Measurements from ENCODE around the gene DAPP1.

The DAPP1 gene

DNA sequence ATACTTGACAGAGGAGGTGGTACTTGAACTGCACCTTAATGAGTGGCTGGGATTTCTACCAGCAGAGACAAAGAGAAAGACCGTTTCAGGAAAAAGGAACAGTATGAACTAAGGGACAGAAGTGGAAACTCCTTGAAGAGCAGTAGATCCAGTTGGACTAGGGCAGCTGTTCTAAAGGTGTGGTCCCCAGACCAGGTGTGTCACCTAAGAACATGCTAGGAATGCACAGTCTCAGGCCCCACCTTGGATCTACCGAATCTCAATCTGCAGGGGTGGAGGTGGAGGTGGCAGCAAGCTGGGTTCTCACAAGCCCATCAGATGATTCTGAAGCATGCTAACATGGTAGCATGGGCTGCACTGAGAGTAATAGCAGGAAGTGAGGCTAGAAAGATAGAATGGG, 22.3 kb downstream of the DAPP1 start:
- no peaks in the 10 kb centered on the region for H3K27me3 ChIP-seq (ENCODE audit: insufficient read depth, low read length)
- H2AFZ ChIP-seq (ENCODE audit: low read length, unreplicated experiment), result no peak overlapping the region
- no peaks in the 10 kb centered on the region for H3K79me2 ChIP-seq (ENCODE audit: control insufficient read depth, insufficient read depth, low read length, unreplicated experiment)
- no peaks in the 10 kb centered on the region for H3K4me1 ChIP-seq (ENCODE audit: control insufficient read depth, insufficient read depth, low read length, unreplicated experiment)
- H3K27ac ChIP-seq (ENCODE audit: low read depth, low read length), result no peak overlapping the region
- H3K4me3 ChIP-seq (ENCODE audit: low read depth, low read length), result no peak overlapping the region
- no peaks in the 10 kb centered on the region for H3K36me3 ChIP-seq (ENCODE audit: insufficient read depth, low read length)

DNA sequence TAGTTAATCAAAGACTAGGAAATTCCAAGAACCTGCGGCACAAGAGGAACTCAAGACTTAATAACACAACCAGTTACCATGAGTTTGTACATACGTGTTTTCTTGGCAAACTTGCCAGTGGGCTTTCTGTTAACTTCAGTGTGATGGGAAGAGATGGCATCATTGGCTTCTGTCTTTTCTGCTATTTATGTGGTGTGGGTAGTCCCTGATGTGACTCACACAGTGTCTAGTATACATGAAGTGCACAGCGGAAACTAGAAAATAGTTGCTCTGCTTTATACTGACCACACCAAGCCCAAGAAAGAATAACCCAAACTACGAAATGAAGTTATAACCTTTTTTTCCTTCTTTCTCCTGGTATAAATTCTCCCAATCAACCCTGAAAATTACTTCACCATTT, 24.5 kb downstream of the DAPP1 start:
- Histone ChIP-seq H3K27me3 (ENCODE audit: insufficient read depth, low read length) (no peaks in the 10 kb centered on the region), H3K4me1 (ENCODE audit: control insufficient read depth, insufficient read depth, low read length, unreplicated experiment) (no peaks in the 10 kb centered on the region), H2AFZ (ENCODE audit: low read length, unreplicated experiment) (no peak overlapping the region), H3K27ac (ENCODE audit: low read depth, low read length) (no peak overlapping the region), H3K36me3 (ENCODE audit: insufficient read depth, low read length) (no peaks in the 10 kb centered on the region), H3K4me3 (ENCODE audit: low read depth, low read length) (no peak overlapping the region), H3K79me2 (ENCODE audit: control insufficient read depth, insufficient read depth, low read length, unreplicated experiment) (no peaks in the 10 kb centered on the region)

DNA sequence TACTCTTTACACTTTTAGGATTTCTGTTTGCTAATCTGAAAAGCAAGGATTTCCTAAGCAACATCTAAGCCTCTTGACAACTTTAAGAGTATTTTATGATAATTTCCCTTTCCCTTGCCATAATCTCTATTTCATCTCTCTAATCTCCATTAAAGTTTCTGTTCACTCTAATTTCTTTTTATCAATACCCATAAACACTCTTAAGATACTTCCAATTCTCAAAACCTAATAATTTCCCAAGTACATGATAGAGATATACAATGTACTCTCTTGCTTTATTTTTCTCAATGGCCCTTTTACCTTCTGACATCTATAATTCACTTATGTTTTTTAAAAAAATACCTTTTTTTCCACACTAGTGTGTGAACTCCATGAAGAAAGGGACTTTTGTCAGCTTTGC, 26.8 kb downstream of the DAPP1 start:
- Histone ChIP-seq H2AFZ (ENCODE audit: low read length, unreplicated experiment) (no peak overlapping the region), H3K27me3 (ENCODE audit: insufficient read depth, low read length) (no peaks in the 10 kb centered on the region), H3K4me1 (ENCODE audit: control insufficient read depth, insufficient read depth, low read length, unreplicated experiment) (no peaks in the 10 kb centered on the region), H3K79me2 (ENCODE audit: control insufficient read depth, insufficient read depth, low read length, unreplicated experiment) (no peaks in the 10 kb centered on the region), H3K36me3 (ENCODE audit: insufficient read depth, low read length) (no peaks in the 10 kb centered on the region), H3K27ac (ENCODE audit: low read depth, low read length) (no peak overlapping the region), H3K4me3 (ENCODE audit: low read depth, low read length) (no peak overlapping the region)

DNA sequence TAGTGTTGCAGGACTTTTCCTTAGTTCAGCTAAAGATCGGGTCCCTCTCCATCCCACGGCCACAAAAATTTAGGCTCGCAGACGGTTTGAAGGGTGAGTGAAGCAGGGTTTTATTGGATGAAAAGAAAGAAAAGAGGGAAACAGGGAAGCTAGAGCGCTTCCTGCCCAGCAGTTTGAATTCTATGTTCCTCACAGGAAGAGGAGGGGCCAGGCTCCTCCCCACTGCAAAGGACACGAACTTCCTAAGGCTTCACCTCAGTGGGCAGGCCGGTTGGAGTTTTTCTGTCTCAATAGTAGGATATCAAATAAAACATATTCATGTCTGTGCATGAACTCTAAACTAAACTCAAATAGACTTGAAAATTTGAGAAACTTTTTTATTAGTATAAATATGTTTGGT, 27.4 kb downstream of the DAPP1 start:
- Histone ChIP-seq H3K27ac (ENCODE audit: low read depth, low read length) (no peak overlapping the region), H3K36me3 (ENCODE audit: insufficient read depth, low read length) (no peaks in the 10 kb centered on the region), H3K27me3 (ENCODE audit: insufficient read depth, low read length) (no peaks in the 10 kb centered on the region), H3K79me2 (ENCODE audit: control insufficient read depth, insufficient read depth, low read length, unreplicated experiment) (no peaks in the 10 kb centered on the region), H2AFZ (ENCODE audit: low read length, unreplicated experiment) (no peak overlapping the region), H3K4me1 (ENCODE audit: control insufficient read depth, insufficient read depth, low read length, unreplicated experiment) (no peaks in the 10 kb centered on the region), H3K4me3 (ENCODE audit: low read depth, low read length) (no peak overlapping the region)

DNA sequence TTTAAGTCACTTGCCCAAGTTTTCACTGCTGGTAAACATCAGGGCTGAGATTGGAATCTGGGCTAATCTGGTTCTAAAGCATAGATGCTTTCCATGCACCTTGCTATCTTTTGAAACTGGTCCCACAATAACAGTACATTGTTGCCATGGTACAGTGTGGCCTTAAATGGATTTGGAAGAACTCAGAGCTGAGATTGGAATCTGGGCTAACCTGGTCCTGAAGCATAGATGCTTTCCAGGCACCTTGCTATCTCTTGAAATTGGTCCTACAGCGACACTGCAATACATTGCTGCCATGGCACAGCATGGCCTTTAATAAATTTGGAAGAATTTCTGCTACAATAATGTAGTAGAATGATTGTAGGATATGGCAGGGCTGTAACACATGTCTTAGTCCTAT, 28.6 kb downstream of the DAPP1 start:
- H3K27me3 ChIP-seq (ENCODE audit: insufficient read depth, low read length), result no peaks in the 10 kb centered on the region
- no peak overlapping the region for H3K27ac ChIP-seq (ENCODE audit: low read depth, low read length)
- no peak overlapping the region for H3K4me3 ChIP-seq (ENCODE audit: low read depth, low read length)
- H3K79me2 ChIP-seq (ENCODE audit: control insufficient read depth, insufficient read depth, low read length, unreplicated experiment), result no peaks in the 10 kb centered on the region
- no peaks in the 10 kb centered on the region for H3K4me1 ChIP-seq (ENCODE audit: control insufficient read depth, insufficient read depth, low read length, unreplicated experiment)
- H2AFZ ChIP-seq (ENCODE audit: low read length, unreplicated experiment), result no peak overlapping the region
- no peaks in the 10 kb centered on the region for H3K36me3 ChIP-seq (ENCODE audit: insufficient read depth, low read length)

DNA sequence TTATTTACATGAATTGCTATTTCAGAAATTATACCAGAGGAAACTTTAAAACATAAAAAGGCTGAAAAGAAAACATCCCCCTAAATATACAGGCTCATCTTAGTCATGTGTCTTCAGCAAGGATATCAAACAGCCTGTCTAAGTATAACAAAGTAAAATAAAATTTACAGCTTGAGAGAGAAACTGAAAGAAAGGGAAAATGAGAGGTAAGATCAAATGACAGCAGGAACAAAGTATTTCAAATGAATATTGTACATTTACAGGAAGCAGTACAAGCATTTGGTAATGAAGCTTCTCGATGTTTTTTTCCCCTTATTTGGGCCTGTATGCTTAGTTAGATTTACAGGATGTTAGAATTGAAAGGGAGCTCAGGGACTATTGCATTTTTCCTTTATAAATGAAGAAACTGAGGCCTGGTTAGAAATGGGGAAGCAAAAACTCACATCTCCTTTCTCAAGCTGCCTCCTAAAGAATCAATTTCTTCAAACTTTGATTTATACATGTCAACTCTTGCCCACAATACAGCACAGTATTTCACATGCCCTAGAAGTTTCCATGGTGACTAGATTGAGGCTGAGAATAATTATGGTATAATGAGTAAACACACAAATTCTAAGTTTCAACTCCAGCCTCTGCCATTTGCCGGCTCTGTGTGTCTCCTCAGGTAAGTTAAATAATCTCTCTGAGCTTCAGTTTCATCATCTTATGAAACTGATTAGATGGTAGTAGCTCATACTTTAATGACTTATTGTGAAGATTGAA, 29.3 kb downstream of the DAPP1 start:
- no peaks in the 10 kb centered on the region for H3K79me2 ChIP-seq (ENCODE audit: control insufficient read depth, insufficient read depth, low read length, unreplicated experiment)
- H2AFZ ChIP-seq (ENCODE audit: low read length, unreplicated experiment), result no peak overlapping the region
- H3K4me3 ChIP-seq (ENCODE audit: low read depth, low read length), result no peak overlapping the region
- no peaks in the 10 kb centered on the region for H3K36me3 ChIP-seq (ENCODE audit: insufficient read depth, low read length)
- H3K27me3 ChIP-seq (ENCODE audit: insufficient read depth, low read length), result no peaks in the 10 kb centered on the region
- no peaks in the 10 kb centered on the region for H3K4me1 ChIP-seq (ENCODE audit: control insufficient read depth, insufficient read depth, low read length, unreplicated experiment)
- no peak overlapping the region for H3K27ac ChIP-seq (ENCODE audit: low read depth, low read length)

DNA sequence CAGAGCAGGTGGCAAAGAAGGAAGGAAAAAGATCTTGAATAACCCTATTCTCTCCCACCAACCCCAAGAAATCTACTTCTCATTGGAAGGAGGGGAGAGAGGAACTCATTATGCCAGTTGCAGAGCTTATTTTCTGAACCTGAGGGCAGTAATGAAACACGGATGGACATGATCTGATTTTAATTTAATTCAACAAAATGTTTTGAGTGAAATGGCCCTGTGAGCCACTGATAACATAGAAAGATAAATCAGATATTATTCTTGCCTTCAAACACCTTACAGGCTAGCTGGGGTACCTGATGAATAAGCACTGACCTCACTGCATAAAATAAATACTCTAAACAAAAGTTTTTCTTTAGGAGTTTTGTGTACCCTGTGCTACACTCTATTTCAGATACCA, 30.3 kb downstream of the DAPP1 start:
- Histone ChIP-seq H3K27ac (ENCODE audit: low read depth, low read length) (no peak overlapping the region), H3K36me3 (ENCODE audit: insufficient read depth, low read length) (no peaks in the 10 kb centered on the region), H3K4me3 (ENCODE audit: low read depth, low read length) (no peak overlapping the region), H2AFZ (ENCODE audit: low read length, unreplicated experiment) (no peak overlapping the region), H3K4me1 (ENCODE audit: control insufficient read depth, insufficient read depth, low read length, unreplicated experiment) (no peaks in the 10 kb centered on the region), H3K79me2 (ENCODE audit: control insufficient read depth, insufficient read depth, low read length, unreplicated experiment) (no peaks in the 10 kb centered on the region), H3K27me3 (ENCODE audit: insufficient read depth, low read length) (no peaks in the 10 kb centered on the region)

DNA sequence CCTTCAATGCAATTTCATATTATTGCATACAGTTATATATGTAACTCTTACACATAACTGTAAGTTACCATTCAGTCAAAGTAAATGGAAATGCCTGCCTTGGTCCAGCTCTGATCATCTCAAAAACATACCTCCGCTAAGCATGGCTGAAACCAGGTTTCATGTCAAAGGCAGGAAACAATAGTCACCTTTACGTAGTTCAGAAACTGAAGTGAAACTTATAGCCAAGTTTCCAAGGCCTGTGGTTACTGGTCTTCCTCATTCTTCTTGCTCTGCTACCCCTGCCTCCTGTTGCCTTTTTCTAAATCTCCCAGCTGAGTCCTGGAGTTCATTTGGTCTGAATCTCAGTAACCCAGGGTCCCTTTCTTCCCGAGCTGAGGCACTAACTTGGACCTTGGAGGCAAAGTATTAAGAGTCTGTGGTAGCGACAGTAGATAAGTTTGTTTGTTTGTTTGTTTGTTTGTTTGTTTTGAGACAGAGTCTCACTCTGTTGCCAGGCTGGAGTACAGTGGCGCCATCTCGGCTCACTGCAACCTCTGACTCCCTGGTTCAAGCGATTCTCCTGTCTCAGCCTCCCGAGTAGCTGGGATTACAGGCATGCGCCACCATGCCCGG, 30.8 kb downstream of the DAPP1 start:
- Histone ChIP-seq H3K27me3 (ENCODE audit: insufficient read depth, low read length) (no peaks in the 10 kb centered on the region), H3K27ac (ENCODE audit: low read depth, low read length) (no peak overlapping the region), H3K4me1 (ENCODE audit: control insufficient read depth, insufficient read depth, low read length, unreplicated experiment) (no peaks in the 10 kb centered on the region), H3K79me2 (ENCODE audit: control insufficient read depth, insufficient read depth, low read length, unreplicated experiment) (no peaks in the 10 kb centered on the region), H3K4me3 (ENCODE audit: low read depth, low read length) (no peak overlapping the region), H3K36me3 (ENCODE audit: insufficient read depth, low read length) (no peaks in the 10 kb centered on the region), H2AFZ (ENCODE audit: low read length, unreplicated experiment) (no peak overlapping the region)

DNA sequence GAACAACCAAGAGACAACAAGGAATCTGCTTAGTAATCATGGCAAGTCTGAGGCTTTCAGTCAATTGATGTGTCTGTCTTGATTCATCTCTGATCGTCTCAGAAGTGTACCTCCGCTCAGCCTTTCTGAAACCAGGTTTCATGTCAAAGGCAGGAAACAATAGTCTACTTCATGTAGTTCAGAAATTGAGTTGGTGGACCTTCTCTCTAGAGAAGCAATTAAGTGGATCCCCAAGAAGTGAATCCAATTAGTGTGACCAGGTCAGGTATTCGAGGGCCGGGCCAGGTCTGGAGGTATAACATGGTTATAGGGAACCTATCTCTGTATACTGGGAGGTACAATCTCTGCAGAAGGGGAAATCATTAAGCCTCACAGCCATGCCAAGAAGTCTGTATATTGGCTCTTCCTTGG, 32.0 kb downstream of the DAPP1 start:
- Histone ChIP-seq H3K27me3 (ENCODE audit: insufficient read depth, low read length) (no peaks in the 10 kb centered on the region; the same call in 1 of the 2 replicates), H2AFZ (ENCODE audit: low read length, unreplicated experiment) (no peak overlapping the region), H3K4me3 (ENCODE audit: low read depth, low read length) (no peak overlapping the region), H3K79me2 (ENCODE audit: control insufficient read depth, insufficient read depth, low read length, unreplicated experiment) (no peaks in the 10 kb centered on the region), H3K36me3 (ENCODE audit: insufficient read depth, low read length) (no peaks in the 10 kb centered on the region), H3K27ac (ENCODE audit: low read depth, low read length) (no peak overlapping the region), H3K4me1 (ENCODE audit: control insufficient read depth, insufficient read depth, low read length, unreplicated experiment) (no peaks in the 10 kb centered on the region)

DNA sequence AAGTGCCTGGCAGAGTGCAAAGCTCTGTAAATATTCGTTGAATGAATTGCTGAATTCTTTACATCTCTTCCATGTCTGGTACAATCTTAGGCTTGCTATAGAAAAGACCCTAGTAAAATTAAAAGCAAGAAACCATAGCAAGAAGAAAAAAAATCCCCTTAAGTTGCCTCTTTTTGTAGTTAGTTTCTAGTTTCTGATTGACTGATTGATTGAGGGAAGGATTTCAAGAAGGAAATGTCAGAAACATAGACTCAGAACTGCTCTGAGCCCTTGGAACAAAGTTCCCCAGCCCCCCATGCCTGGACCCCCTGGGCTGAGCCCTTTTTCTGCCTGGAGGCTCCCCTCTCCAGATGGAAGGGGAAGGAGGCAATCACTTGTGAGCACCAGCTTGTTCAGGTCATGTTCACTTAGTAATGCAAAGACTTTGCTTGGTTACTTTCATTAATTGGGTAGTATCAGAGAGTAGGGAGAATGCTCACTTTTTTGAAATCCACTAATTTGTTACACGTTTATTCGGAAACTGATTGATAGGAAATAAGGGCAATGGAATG, 35.6 kb downstream of the DAPP1 start:
- no peaks in the 10 kb centered on the region; the same call in 1 of the 2 replicates for H3K27me3 ChIP-seq (ENCODE audit: insufficient read depth, low read length)
- H3K27ac ChIP-seq (ENCODE audit: low read depth, low read length), result no peak overlapping the region
- H3K4me1 ChIP-seq (ENCODE audit: control insufficient read depth, insufficient read depth, low read length, unreplicated experiment), result peaks cover 5% of the 10 kb centered on the region
- no peaks in the 10 kb centered on the region for H3K79me2 ChIP-seq (ENCODE audit: control insufficient read depth, insufficient read depth, low read length, unreplicated experiment)
- H3K36me3 ChIP-seq (ENCODE audit: insufficient read depth, low read length), result no peaks in the 10 kb centered on the region
- no peak overlapping the region for H3K4me3 ChIP-seq (ENCODE audit: low read depth, low read length)
- no peak overlapping the region for H2AFZ ChIP-seq (ENCODE audit: low read length, unreplicated experiment)

DNA sequence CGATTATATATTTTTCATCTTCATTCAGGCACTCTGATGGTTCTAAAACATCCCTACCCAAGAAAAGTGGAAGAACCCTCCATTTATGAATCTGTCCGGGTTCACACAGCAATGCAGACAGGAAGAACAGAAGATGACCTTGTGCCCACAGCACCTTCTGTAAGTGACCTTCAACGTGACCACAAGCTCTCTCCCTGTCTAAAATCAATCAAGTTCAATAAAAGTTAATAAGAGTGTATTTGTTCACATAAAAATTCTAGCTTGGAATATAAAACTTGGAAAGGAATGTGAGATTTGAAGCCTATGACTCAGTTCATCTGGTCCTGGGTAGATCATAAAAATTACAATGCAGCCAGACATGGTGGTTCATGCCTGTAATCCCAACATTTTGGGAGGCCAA, 36.6 kb downstream of the DAPP1 start:
- H3K79me2 ChIP-seq (ENCODE audit: control insufficient read depth, insufficient read depth, low read length, unreplicated experiment), result no peaks in the 10 kb centered on the region
- H2AFZ ChIP-seq (ENCODE audit: low read length, unreplicated experiment), result no peak overlapping the region
- no peak overlapping the region for H3K27ac ChIP-seq (ENCODE audit: low read depth, low read length)
- no peaks in the 10 kb centered on the region; the same call in 1 of the 2 replicates for H3K27me3 ChIP-seq (ENCODE audit: insufficient read depth, low read length)
- H3K4me1 ChIP-seq (ENCODE audit: control insufficient read depth, insufficient read depth, low read length, unreplicated experiment), result peaks cover 5% of the 10 kb centered on the region
- H3K36me3 ChIP-seq (ENCODE audit: insufficient read depth, low read length), result no peaks in the 10 kb centered on the region
- H3K4me3 ChIP-seq (ENCODE audit: low read depth, low read length), result no peak overlapping the region

All from ACC112 (cell line).